CD4-positive, alpha-beta T cell (primary cell): Measurements from ENCODE around the gene CSF1. TPM values are rescaled to one million over a fixed set of nuclear protein-coding genes. Genes with fewer than 3 reads are reported as not detected.

ENCODE experiments used
- ATAC-seq: fragments of 200-7000 bp; cut with Tn5 transposase; one replicate; pipeline ENCODE4 v1.10.0; 2022; ENCODE audit warnings: mild to moderate bottlenecking; ENCODE audit not compliant: poor library complexity
- CTCF ChIA-PET: fragments of 350-600 bp; sonication (Branson Sonifier 250); formaldehyde crosslinking; loops from one replicate; lab custom pipeline; 2021; ENCODE audit warnings: antibody characterized with exemption, inconsistent platforms; lab: Charles Lee
- POLR2A ChIA-PET: fragments of 350-600 bp; sonication (Branson Sonifier 250); formaldehyde crosslinking; loops from one replicate; lab custom pipeline; 2021; ENCODE audit warnings: antibody characterized with exemption, inconsistent platforms; lab: Charles Lee
- DNase-seq, 14 experiments: peaks; one replicate each; pipeline ENCODE4 v3.0.0-alpha.2; 2013 to 2020; ENCODE audit warnings: mixed read lengths in 2 of 14
- H3K27ac ChIP-seq, 2 donors: one replicate each; pipeline versions ENCODE4 v1.5.1 to v1.7.0; 2013; ENCODE audit warnings: low read length in 2 of 2, low read depth in 1 of 2, mild to moderate bottlenecking in 1 of 2
- H3K27me3 ChIP-seq, 2 experiments: 1 replicate in 1 of 2; 2 replicates in 1 of 2; pipeline versions ENCODE4 v1.6.1 to v1.7.0; 2013; ENCODE audit warnings: low read length in 2 of 2, control low read depth in 1 of 2, mild to moderate bottlenecking in 1 of 2, moderate library complexity in 1 of 2; ENCODE audit not compliant: insufficient read depth in 2 of 2, control insufficient read depth in 1 of 2
- H3K36me3 ChIP-seq: one replicate; pipeline ENCODE4 v1.6.1; 2013; ENCODE audit warnings: low read length, control low read depth; ENCODE audit not compliant: insufficient read depth
- H3K4me1 ChIP-seq: one replicate; pipeline ENCODE4 v1.6.1; 2013; ENCODE audit warnings: low read length, control low read depth; ENCODE audit not compliant: insufficient read depth
- H3K4me3 ChIP-seq: one replicate; pipeline ENCODE4 v1.5.1; 2013; ENCODE audit warnings: mild to moderate bottlenecking, low read length, moderate library complexity
- H3K9me3 ChIP-seq, 2 experiments: 1 replicate in 1 of 2; 2 replicates in 1 of 2; pipeline versions ENCODE4 v1.6.1 to v1.7.0; 2013; ENCODE audit warnings: low read length in 2 of 2, mild to moderate bottlenecking in 2 of 2, control low read depth in 1 of 2, moderate library complexity in 1 of 2; ENCODE audit not compliant: control insufficient read depth in 1 of 2, insufficient read depth in 1 of 2
- H3K27ac Mint-ChIP-seq: one replicate; pipeline ENCODE4 v1.8.0; 2020; ENCODE audit warnings: mixed read lengths
- H3K27me3 Mint-ChIP-seq: one replicate; pipeline ENCODE4 v1.8.0; 2021; ENCODE audit warnings: mixed read lengths
- H3K36me3 Mint-ChIP-seq: one replicate; pipeline ENCODE4 v1.8.0; 2021; ENCODE audit warnings: low read depth, mixed read lengths
- H3K4me1 Mint-ChIP-seq: one replicate; pipeline ENCODE4 v1.8.0; 2021; ENCODE audit warnings: low read depth, mixed read lengths
- H3K4me3 Mint-ChIP-seq: one replicate; pipeline ENCODE4 v1.8.0; 2020; ENCODE audit warnings: mild to moderate bottlenecking, mixed read lengths
- H3K9me3 Mint-ChIP-seq: one replicate; pipeline ENCODE4 v1.8.0; 2020; ENCODE audit warnings: mixed read lengths
- intact Hi-C, 2 experiments: fragments of 100-400 bp; cut with DNase I in 1 of 2; cut with micrococcal nuclease in 1 of 2; formaldehyde crosslinking; loops; one replicate each; pipeline versions ENCODE4 v1.15.1 to v1.9.0; 2023 to 2025; cut with DNase I, micrococcal nuclease
- total RNA-seq, 174 experiments: library from RNA in 2 of 174; stranded (reverse) in 2 of 174; gene quantifications; one replicate each; pipeline ENCODE4 v1.2.3 and lab custom pipeline; 2021 to 2026
- TF ChIP-seq, protein P1 (sequence below): fragments of 200-600 bp; IDR thresholded peaks from one replicate; pipeline ENCODE4 v1.8.0; 2022; ENCODE audit warnings: antibody characterized with exemption, mild to moderate bottlenecking

The CSF1 gene
- total RNA-seq, 2 experiments from 2014 or later, result 6.5 to 6.7 TPM

DNA sequence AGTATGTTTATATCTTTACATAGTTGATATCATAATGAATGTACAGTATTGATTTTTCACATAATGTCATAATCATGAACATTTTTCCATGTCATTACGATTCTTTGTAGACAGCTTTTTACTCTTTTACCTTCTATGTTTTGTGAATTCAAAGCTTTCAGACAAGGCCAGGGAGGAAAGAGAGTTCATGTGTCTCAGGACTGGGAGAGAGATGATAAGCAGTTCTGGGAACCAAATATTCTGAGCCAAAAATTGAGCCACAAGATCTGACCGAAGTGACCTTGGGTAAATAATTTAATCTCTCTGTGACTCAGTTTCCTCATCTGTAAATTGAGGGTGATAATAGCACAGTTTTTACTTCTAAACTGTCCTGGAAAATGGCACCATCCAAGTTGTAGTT is 31.8 kb downstream of the CSF1 start:
- H3K27ac Mint-ChIP-seq, result no peak overlapping the region
- intact Hi-C loops, result no loop called here
- Histone ChIP-seq H3K9me3 (peaks cover 0 to 13% of the 10 kb centered on the region in 2 experiments), H3K36me3 (no peaks in the 10 kb centered on the region), H3K4me1 (no peaks in the 10 kb centered on the region), H3K27me3 (no peaks in the 10 kb centered on the region), H3K4me3 (no peak overlapping the region), H3K27ac (no peak overlapping the region)
- no peak for ATAC-seq
- H3K4me3 Mint-ChIP-seq, result no peak overlapping the region
- TF ChIP-seq, protein P1, sequence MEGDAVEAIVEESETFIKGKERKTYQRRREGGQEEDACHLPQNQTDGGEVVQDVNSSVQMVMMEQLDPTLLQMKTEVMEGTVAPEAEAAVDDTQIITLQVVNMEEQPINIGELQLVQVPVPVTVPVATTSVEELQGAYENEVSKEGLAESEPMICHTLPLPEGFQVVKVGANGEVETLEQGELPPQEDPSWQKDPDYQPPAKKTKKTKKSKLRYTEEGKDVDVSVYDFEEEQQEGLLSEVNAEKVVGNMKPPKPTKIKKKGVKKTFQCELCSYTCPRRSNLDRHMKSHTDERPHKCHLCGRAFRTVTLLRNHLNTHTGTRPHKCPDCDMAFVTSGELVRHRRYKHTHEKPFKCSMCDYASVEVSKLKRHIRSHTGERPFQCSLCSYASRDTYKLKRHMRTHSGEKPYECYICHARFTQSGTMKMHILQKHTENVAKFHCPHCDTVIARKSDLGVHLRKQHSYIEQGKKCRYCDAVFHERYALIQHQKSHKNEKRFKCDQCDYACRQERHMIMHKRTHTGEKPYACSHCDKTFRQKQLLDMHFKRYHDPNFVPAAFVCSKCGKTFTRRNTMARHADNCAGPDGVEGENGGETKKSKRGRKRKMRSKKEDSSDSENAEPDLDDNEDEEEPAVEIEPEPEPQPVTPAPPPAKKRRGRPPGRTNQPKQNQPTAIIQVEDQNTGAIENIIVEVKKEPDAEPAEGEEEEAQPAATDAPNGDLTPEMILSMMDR, result no peak
- H3K9me3 Mint-ChIP-seq, result peaks cover 5% of the 10 kb centered on the region
- POLR2A ChIA-PET, result no interaction called here
- CTCF ChIA-PET, result no interaction called here
- peaks cover 4% of the 10 kb centered on the region for H3K36me3 Mint-ChIP-seq
- DNase-seq, result no peak
- H3K27me3 Mint-ChIP-seq, result no peaks in the 10 kb centered on the region
- H3K4me1 Mint-ChIP-seq, result peaks cover 5% of the 10 kb centered on the region

DNA sequence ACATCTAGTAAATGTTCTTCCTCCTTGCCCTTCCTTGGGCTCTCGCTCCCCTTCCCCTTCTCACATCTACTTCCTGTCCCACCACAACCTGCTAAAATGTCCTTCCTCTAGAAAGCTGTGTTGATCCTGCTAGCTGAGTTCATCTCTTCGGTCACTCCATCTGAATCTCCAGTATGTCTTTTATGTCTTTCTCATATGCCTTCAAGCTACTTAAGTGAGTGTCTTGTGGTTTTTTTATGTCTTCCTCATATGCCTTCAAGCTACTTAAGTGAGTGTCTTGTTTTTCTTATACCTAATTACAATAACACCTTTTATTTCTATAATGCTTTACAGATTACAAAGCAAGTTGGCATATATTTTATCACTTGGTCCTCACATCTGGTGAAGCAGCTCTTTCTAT is 33.9 kb downstream of the CSF1 start:
- Mint-ChIP-seq H3K27ac (no peak overlapping the region), H3K36me3 (no peaks in the 10 kb centered on the region), H3K9me3 (no peaks in the 10 kb centered on the region), H3K4me1 (peaks cover 5% of the 10 kb centered on the region), H3K27me3 (no peaks in the 10 kb centered on the region), H3K4me3 (no peak overlapping the region)
- DNase-seq (no peak), ATAC-seq (no peak)
- Histone ChIP-seq H3K4me3 (no peak overlapping the region), H3K36me3 (no peaks in the 10 kb centered on the region), H3K9me3 (no peaks in the 10 kb centered on the region), H3K27me3 (no peaks in the 10 kb centered on the region), H3K4me1 (no peaks in the 10 kb centered on the region), H3K27ac (no peak overlapping the region)
- CTCF ChIA-PET, result no interaction called here
- POLR2A ChIA-PET, result no interaction called here
- intact Hi-C loops, result no loop called here
- TF ChIP-seq, protein P1, result no peak

DNA sequence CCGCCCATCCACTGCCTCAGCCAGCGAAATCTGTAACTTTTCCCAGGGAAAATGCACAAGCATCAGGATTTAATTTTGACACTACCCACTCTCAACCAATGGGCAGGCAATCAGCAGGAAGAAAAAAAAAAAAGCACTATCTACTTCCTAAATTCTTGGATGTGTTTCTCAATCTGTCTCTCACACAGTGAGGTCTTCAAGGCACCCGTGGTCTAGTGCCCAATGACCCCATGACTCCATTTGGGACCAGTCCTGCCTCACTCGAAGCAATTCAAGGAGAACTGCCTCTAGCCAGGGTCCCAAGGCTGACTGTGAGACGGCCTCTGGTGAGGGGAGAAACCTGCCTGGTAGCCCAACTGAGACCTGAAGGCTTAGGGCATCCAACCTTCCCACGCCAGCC is 35.9 kb downstream of the CSF1 start:
- H3K27me3 Mint-ChIP-seq, result no peaks in the 10 kb centered on the region
- POLR2A ChIA-PET, result no interaction called here
- H3K9me3 Mint-ChIP-seq, result no peaks in the 10 kb centered on the region
- Histone ChIP-seq H3K36me3 (no peaks in the 10 kb centered on the region), H3K27ac (no peak overlapping the region), H3K9me3 (no peaks in the 10 kb centered on the region), H3K4me1 (no peaks in the 10 kb centered on the region), H3K4me3 (no peak overlapping the region), H3K27me3 (no peaks in the 10 kb centered on the region)
- no peak for ATAC-seq
- H3K4me3 Mint-ChIP-seq, result no peak overlapping the region
- H3K36me3 Mint-ChIP-seq, result no peaks in the 10 kb centered on the region
- intact Hi-C loops, result no loop called here
- H3K4me1 Mint-ChIP-seq, result peaks cover 5% of the 10 kb centered on the region
- CTCF ChIA-PET, result no interaction called here
- TF ChIP-seq, protein P1, result no peak
- no peak overlapping the region for H3K27ac Mint-ChIP-seq
- no peak for DNase-seq
